Spinal cord (tissue), 10 donors: ENCODE measurements around the gene DPEP2NB. TPM values are rescaled to one million over a fixed set of nuclear protein-coding genes. Genes with fewer than 3 reads are reported as not detected.
"Not testable (repeated sequence)": the region's sequence is repeated elsewhere in the genome, so short reads cannot be mapped to it uniquely, and the experiment has no call there.

Experiments used
- DNase-seq, 6 donors: peaks; one replicate each; pipeline versions ENCODE4 v3.0.0 to v3.0.0-alpha.2; 2013 to 2015; ENCODE audit warnings: low spot score in 6 of 6, low read depth in 4 of 6
- H3K27ac ChIP-seq: one replicate; pipeline ENCODE4 v1.5.1; 2013; ENCODE audit warnings: low read depth, low read length, control low read depth
- H3K27me3 ChIP-seq: one replicate; pipeline ENCODE4 v1.6.1; 2013; ENCODE audit warnings: low read length; ENCODE audit not compliant: control insufficient read depth, insufficient read depth
- H3K36me3 ChIP-seq: one replicate; pipeline ENCODE4 v1.6.1; 2013; ENCODE audit warnings: low read length; ENCODE audit not compliant: control insufficient read depth, insufficient read depth
- H3K4me1 ChIP-seq: one replicate; pipeline ENCODE4 v1.6.1; 2013; ENCODE audit warnings: low read length; ENCODE audit not compliant: control insufficient read depth, insufficient read depth
- H3K4me3 ChIP-seq: one replicate; pipeline ENCODE4 v1.5.1; 2013; ENCODE audit warnings: low read depth, low read length, control low read depth
- H3K9me3 ChIP-seq: one replicate; pipeline ENCODE4 v1.6.1; 2013; ENCODE audit warnings: low read length; ENCODE audit not compliant: control insufficient read depth, insufficient read depth
- WGBS: methylation state at CpG from one replicate; pipeline ENCODE4 v1.1.5; 2013; ENCODE audit warnings: missing lambda C conversion rate; ENCODE audit not compliant: insufficient coverage; 5-methylcytosine and 5-hydroxymethylcytosine counted together
- polyA plus RNA-seq, 2 donors: library from polyadenylated mRNA; unstranded; fragments of 120-200 nt; gene quantifications; one replicate each; pipeline ENCODE4 v1.2.1, GENCODE V29; 2013; ENCODE audit not compliant: insufficient read length in 2 of 2
- total RNA-seq, 2 donors: library from RNA; depleted of rRNA in 1 of 2; stranded (reverse); fragments of 120-200 nt in 1 of 2; fragments of >200 nt in 1 of 2; gene quantifications; one replicate each; pipeline versions ENCODE4 v1.2.3 to v1.2.4, GENCODE V29; 2013 to 2014
- donor health status: healthy.

The DPEP2NB gene
- total and polyA plus RNA-seq, 4 donors: not detected

DNA sequence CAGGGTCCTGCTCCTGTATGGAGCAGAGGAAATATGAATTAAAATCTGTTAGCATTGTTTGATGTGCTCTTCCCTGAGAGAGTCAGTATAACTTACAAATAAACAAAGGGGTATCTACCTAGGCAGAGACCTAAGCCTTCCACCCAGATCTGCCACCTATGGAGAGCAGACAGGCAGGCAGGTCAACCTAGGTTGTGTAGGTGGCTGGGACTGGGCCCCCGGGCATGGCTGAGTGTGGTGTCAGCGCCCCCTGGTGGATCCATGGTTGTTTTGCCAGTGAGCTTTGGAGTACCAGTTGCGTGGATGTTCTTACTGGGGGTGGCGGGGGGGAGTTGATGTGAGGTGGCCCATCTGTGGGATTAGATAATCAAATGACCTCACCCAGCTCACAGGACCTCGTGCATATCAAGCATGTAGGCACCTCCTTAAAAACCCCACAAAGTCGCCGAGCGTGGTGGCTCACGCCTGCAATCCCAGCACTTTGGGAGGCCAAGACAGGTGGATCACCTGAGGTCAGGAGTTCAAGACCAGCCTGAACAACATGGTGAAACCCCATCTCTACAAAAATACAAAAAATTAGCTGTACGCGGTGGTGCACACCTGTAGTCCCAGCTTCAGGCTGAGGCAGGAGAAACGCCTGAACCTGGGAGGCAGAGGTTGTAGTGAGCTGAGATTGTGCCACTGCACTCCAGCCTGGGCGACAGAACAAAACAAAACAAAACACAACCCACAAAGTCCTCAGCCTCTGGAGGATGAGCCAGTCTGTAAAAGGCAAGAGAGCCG lies 25.0 kb upstream of the DPEP2NB start:
- DNase-seq: peak in 4 of 6 donors; percentile 17 to 79 (median 56)
- no peaks in the 10 kb centered on the region for H3K27me3 ChIP-seq
- H3K36me3 ChIP-seq: peaks cover 36% of the 10 kb centered on the region
- no peaks in the 10 kb centered on the region for H3K4me1 ChIP-seq
- H3K9me3 ChIP-seq: no peaks in the 10 kb centered on the region
- H3K27ac ChIP-seq: no peak overlapping the region
- H3K4me3 ChIP-seq: no peak overlapping the region
- WGBS: 89% methylated on average over 7 of the region's 14 CpGs

DNA sequence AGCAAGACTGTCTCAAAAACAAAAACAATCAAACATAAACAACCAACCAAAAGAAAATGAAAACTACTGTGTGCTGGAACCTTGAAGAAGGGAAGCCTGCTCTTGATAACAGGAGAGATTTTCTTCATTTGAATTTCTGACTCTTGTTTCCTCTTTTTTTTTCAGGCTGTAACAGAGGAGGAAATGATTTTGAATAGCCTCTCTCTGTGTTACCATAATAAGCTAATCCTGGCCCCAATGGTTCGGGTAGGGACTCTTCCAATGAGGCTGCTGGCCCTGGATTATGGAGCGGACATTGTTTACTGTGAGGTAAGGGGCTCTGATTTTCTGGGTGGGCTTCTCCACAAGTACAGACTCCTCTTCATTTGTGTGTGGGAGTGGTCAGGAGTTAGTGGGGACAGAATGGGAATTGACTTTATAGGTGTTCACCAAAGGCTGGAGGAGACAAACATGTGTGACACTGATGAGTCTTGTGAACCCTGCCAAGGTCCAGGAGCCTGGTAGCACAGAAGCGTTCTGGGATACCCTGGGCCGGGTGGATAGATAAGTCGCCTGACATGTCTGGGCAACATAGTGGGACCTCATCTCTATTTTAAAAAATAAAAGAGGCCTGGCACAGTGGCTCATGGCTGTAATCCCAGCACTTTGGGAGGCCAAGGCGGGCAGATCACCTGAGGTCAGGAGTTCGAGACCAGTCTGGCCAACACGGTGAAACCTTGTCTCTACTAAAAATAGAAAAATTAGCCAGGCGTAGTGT lies 22.3 kb upstream of the DPEP2NB start:
- WGBS: 97% methylated on average over 7 of the region's 9 CpGs
- no peak overlapping the region for H3K27ac ChIP-seq

DNA sequence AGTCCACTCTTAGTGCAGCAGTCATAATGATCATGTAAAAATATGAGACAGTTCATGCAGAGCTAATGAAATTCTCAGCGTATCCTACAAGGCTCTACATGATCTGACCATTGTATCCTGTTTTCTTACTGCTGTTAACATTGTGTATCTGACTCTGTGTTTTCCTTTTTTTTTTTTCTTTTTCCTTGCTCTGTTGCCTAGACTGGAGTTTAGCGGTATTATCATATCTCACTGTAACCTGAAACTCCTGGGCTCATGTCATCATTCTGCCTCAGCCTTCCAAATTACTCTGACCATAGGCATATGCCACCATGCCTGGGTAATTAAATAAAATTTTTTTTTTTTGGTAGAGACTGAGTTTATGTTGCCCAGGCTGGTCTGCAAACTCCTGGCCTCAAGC lies 19.5 kb upstream of the DPEP2NB start:
- DNase-seq: no peak
- peaks cover 18% of the 10 kb centered on the region for H3K36me3 ChIP-seq
- H3K4me3 ChIP-seq: no peak overlapping the region
- no peak overlapping the region for H3K27ac ChIP-seq
- no peaks in the 10 kb centered on the region for H3K9me3 ChIP-seq
- no CpG with 5 or more reads among the region's 2 CpGs for WGBS
- H3K4me1 ChIP-seq: no peaks in the 10 kb centered on the region
- H3K27me3 ChIP-seq: no peaks in the 10 kb centered on the region

More for the DNA sequence above, 22.3 kb upstream of the DPEP2NB start:
- Histone ChIP-seq H3K36me3 (peaks cover 24% of the 10 kb centered on the region), H3K4me3 (no peak overlapping the region), H3K9me3 (no peaks in the 10 kb centered on the region), H3K4me1 (no peaks in the 10 kb centered on the region), H3K27me3 (no peaks in the 10 kb centered on the region)
- no peak for DNase-seq

DNA sequence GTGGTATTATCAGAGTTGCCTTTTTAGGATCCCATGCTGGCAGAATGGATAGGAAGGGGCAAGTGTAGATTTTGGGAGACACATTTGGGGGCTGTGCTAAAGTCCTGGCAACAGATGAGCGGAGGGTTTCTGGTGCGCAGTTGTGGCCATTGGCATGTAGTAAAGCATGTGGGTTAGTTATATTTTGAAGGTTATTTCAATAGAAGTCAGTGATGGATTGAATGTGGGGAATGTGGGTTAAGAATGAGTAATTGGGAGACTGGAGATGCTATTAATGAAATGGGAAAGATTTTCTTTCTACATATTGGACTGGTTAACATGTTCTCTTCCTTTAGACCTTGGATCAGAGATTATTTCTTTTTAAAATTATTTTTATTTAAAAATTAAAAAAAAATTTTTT lies 17.4 kb upstream of the DPEP2NB start:
- H3K4me1 ChIP-seq: no peaks in the 10 kb centered on the region
- 88% methylated on average over 2 of the region's 2 CpGs for WGBS
- H3K36me3 ChIP-seq: peaks cover 10% of the 10 kb centered on the region

DNA sequence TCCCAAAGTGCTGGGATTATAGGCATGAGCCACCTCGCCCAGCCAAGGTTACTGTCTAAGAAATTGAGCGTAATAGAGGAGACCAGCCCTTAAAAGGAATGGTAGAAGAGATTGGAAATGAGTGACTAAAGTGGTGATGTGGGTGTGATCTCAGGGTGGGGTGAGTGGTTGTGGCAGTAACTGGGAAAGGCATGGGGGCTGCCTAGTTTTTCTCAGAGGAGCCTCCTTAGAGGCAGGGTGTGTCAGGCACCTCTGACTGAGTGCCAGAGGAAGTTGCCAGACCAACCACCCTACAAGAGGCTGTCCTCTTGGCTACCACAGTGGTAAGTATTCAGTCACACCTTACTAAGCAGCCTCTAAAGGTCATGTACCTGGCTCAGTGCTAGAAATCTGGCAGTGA lies 16.2 kb upstream of the DPEP2NB start:
- H3K27me3 ChIP-seq: no peaks in the 10 kb centered on the region
- whole genome bisulfite sequencing: 96% methylated on average over 2 of the region's 2 CpGs
- peaks cover 18% of the 10 kb centered on the region for H3K36me3 ChIP-seq
- H3K4me3 ChIP-seq: no peak overlapping the region
- H3K4me1 ChIP-seq: no peaks in the 10 kb centered on the region
- H3K9me3 ChIP-seq: no peaks in the 10 kb centered on the region
- no peak overlapping the region for H3K27ac ChIP-seq
- no peak for DNase-seq

More for the DNA sequence above, 17.4 kb upstream of the DPEP2NB start:
- H3K4me3 ChIP-seq: no peak overlapping the region
- H3K9me3 ChIP-seq: no peaks in the 10 kb centered on the region
- no peaks in the 10 kb centered on the region for H3K27me3 ChIP-seq
- no peak overlapping the region for H3K27ac ChIP-seq
- DNase-seq: no peak

DNA sequence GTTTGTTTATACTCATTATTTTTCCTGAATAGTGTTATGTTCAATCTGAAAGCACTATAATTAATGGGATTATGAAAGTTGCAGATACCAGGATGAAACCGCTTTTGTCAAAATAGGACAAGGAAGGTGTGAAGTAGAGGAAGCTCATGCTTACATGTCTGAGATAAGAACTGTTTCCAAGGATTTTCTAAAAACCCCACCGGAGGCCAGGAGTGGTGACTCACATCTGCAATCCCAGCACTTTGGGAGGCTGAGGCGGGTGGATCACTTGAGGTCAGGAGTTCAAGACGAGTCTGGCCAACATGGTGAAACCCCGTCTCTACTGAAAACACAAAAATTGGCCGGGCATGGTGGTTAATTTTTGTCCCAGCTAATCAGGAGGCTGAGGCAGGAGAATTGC lies 14.4 kb upstream of the DPEP2NB start:
- WGBS: 91% methylated on average over 5 of the region's 6 CpGs
- DNase-seq, H3K4me1 ChIP-seq, H3K27me3 ChIP-seq, H3K4me3 ChIP-seq, H3K9me3 ChIP-seq, H3K27ac ChIP-seq: not testable (repeated sequence)
- H3K36me3 ChIP-seq: peaks cover 26% of the 10 kb centered on the region

DNA sequence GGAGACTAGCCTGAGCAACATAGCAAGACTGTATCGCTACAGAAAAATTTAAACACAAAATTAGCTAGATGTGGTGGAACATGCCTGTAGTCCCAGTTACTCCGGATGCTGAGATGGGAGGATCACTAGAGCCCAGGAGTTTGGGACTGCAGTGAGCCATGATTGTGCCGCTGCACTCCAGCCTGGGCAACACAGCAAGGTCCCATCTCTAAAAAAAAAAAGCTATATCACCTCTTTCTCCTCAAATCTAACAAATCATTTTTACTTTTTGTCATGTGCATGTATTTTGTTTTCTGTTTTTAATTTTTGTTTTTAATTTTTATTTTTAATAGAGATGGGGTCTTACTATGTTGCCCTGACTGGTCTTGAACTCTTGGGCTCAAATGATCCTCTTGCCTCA lies 13.3 kb upstream of the DPEP2NB start:
- peaks cover 26% of the 10 kb centered on the region for H3K36me3 ChIP-seq
- WGBS: 94% methylated on average over 2 of the region's 3 CpGs

DNA sequence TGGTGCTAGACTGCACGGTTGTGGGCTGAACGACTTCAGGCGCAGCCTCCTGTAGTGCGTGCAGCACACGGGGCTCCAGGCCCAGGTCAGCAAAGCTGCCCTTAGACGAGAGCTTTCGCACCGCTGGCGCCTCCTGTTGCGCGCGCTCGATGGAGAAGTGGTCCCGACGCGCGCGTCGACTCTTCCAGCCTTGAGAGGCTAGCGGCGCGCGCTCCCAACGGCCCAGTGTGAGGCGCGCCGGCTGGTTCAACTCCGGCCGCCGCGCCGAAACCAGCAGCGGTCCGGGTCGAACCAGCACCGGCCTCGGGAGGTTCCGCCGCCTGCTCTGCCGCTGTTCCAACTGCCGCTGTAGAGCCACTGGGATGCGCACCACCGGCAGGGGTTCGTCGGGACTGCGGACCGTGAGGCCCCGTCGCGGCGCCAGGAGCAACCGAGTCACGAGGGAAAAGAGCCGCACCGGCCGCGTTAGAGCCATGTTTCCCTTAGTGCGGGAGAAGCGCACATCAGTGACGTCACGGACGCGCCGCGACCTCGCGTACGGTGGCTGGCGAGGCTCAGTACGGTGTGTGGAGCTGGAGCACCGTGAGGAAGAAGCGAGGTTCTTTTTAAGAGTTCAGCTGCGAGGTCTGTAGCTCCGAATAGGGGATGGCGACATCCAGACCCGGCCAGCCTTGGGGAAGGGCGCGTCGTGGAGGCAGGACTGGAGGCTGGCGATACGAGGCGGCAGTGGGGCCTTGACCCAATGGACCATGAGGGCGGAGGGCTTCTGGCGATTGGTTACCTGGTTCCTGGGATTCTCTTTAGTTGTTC lies 7.2 kb upstream of the DPEP2NB start, which contains the start of the genes DDX28 and DUS2:
DDX28 (minus strand) TSS at position 505 of the 810 bp plus-strand sequence; CDS start at position 475, 30 bp downstream.
DUS2 (plus strand) TSS at position 557 of the 810 bp plus-strand sequence. CDS start 14,740 bp downstream, outside the sequence.
- peak; percentile 88 to 98 (median 92) for DNase-seq
- Histone ChIP-seq H3K9me3 (no peaks in the 10 kb centered on the region), H3K27ac (peak within 1 kb of the TSS; percentile 80), H3K4me1 (peaks cover 24% of the 10 kb centered on the region), H3K4me3 (peak within 1 kb of the TSS; percentile 97), H3K27me3 (no peaks in the 10 kb centered on the region), H3K36me3 (peaks cover 24% of the 10 kb centered on the region)
- WGBS: under 1% methylated on average over 84 of the region's 84 CpGs

More for the DNA sequence above, 13.3 kb upstream of the DPEP2NB start:
- Histone ChIP-seq H3K9me3 (no peaks in the 10 kb centered on the region), H3K4me3 (no peak overlapping the region), H3K27ac (no peak overlapping the region), H3K4me1 (peaks cover 2% of the 10 kb centered on the region), H3K27me3 (no peaks in the 10 kb centered on the region)
- DNase-seq: no peak

DNA sequence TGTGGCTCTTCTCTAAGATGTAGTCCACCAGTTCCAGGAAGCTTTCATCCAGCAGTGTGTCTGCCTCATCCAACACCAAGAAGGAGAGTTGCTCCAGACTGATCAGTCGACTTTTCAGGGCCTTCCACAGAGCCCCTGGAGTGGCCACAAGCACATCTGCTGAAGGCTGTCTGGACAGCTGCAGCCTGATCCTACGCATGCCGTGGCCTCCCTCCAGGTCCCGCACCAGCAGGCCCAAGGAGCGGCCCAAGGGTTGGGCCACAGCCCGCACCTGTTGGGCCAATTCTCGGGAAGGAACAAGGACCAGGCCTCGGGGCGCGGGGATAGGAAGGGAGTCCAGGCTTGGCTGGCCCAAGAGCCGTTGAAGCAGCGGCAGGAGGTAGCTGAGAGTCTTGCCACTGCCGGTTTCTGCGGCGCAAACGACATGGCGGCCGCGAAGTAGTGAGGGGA lies 6.6 kb upstream of the DPEP2NB start:
- DNase-seq: peak in 1 of 6 donors; percentile 3
- WGBS: 15% methylated on average over 19 of the region's 19 CpGs

More for the DNA sequence above, 6.6 kb upstream of the DPEP2NB start:
- no peaks in the 10 kb centered on the region for H3K27me3 ChIP-seq
- peaks cover 24% of the 10 kb centered on the region for H3K4me1 ChIP-seq
- H3K4me3 ChIP-seq: peak overlapping the region; percentile 97
- no peak overlapping the region for H3K27ac ChIP-seq
- no peaks in the 10 kb centered on the region for H3K9me3 ChIP-seq
- H3K36me3 ChIP-seq: peaks cover 20% of the 10 kb centered on the region
